ENCODE data around the gene WFDC8.
A peak's percentile ranks its signal among the peaks of the same experiment; 100 is the strongest.

Gene WFDC8

GRCh38 chr20:45607810-45608209, 28.7 kb upstream of the WFDC8 start:
- WGBS (ENCODE audit: extremely low coverage, insufficient coverage, low lambda C conversion rate), result no CpG with 5 or more reads among the region's 1 CpG
- no peak overlapping the region for H3K4me2 ChIP-seq (ENCODE audit: low read length)
- no peaks in the 10 kb centered on the region for H3K4me1 ChIP-seq (ENCODE audit: control insufficient read depth, low read depth, low read length)
- no peak overlapping the region for H3K4me3 ChIP-seq (ENCODE audit: low read length)
- H3K79me1 ChIP-seq (ENCODE audit: low read length), result no peaks in the 10 kb centered on the region
- no peak overlapping the region for H2AK5ac ChIP-seq (ENCODE audit: low read length)
- no peak for DNase-seq
- no peak overlapping the region for H3K9ac ChIP-seq (ENCODE audit: low read length)
- no peak overlapping the region for H3K18ac ChIP-seq (ENCODE audit: low read length)
- H2BK15ac ChIP-seq (replicated peaks; ENCODE audit: low read depth), result no peak overlapping the region
- H3K4ac ChIP-seq (ENCODE audit: low read depth, low read length), result no peak overlapping the region
- no peak overlapping the region for H4K5ac ChIP-seq (ENCODE audit: low read length)
- no peaks in the 10 kb centered on the region for H3K36me3 ChIP-seq (ENCODE audit: control insufficient read depth, insufficient read depth, low read length)
- no peak overlapping the region for H4K8ac ChIP-seq (ENCODE audit: low read depth, low read length)
- H2BK120ac ChIP-seq (ENCODE audit: low read depth, low read length), result no peak overlapping the region
- no peaks in the 10 kb centered on the region for H3K79me2 ChIP-seq (ENCODE audit: control insufficient read depth, insufficient read depth, low read length)
- no peak overlapping the region for H3K56ac ChIP-seq (ENCODE audit: low read length)
- no peaks in the 10 kb centered on the region for H3K27me3 ChIP-seq (ENCODE audit: insufficient read depth, low read length, poor library complexity)
- no peak overlapping the region for H3K23ac ChIP-seq (ENCODE audit: low read length)
- no peak overlapping the region for H2BK5ac ChIP-seq (ENCODE audit: low read length)
- H3K27ac ChIP-seq (ENCODE audit: low read depth, low read length), result no peak overlapping the region

- DNase-seq, result no peak
- H2BK5ac ChIP-seq (ENCODE audit: low read length), result no peak overlapping the region
- H2AK5ac ChIP-seq (ENCODE audit: low read length), result no peak overlapping the region
- no peak overlapping the region for H3K4me3 ChIP-seq (ENCODE audit: low read length)
- H3K23ac ChIP-seq (ENCODE audit: low read length), result no peak overlapping the region
- no peak overlapping the region for H3K4ac ChIP-seq (ENCODE audit: low read depth, low read length)
- no peak overlapping the region for H2BK120ac ChIP-seq (ENCODE audit: low read depth, low read length)
- H3K56ac ChIP-seq (ENCODE audit: low read length), result no peak overlapping the region
- H4K5ac ChIP-seq (ENCODE audit: low read length), result no peak overlapping the region
- no peak overlapping the region for H4K8ac ChIP-seq (ENCODE audit: low read depth, low read length)
- H3K9ac ChIP-seq (ENCODE audit: low read length), result no peak overlapping the region
- H3K27ac ChIP-seq (ENCODE audit: low read depth, low read length), result no peak overlapping the region
- no peak overlapping the region for H3K18ac ChIP-seq (ENCODE audit: low read length)
- H3K4me2 ChIP-seq (ENCODE audit: low read length), result no peak overlapping the region
- WGBS (ENCODE audit: extremely low coverage, insufficient coverage, low lambda C conversion rate), result no CpG with 5 or more reads among the region's 1 CpG
- H2BK15ac ChIP-seq (replicated peaks; ENCODE audit: low read depth), result no peak overlapping the region
- H3K79me2 ChIP-seq (ENCODE audit: control insufficient read depth, insufficient read depth, low read length), result no peaks in the 10 kb centered on the region
- no peaks in the 10 kb centered on the region for H3K4me1 ChIP-seq (ENCODE audit: control insufficient read depth, low read depth, low read length)
- H3K27me3 ChIP-seq (ENCODE audit: insufficient read depth, low read length, poor library complexity), result no peaks in the 10 kb centered on the region
- H3K79me1 ChIP-seq (ENCODE audit: low read length), result no peaks in the 10 kb centered on the region
- no peaks in the 10 kb centered on the region for H3K36me3 ChIP-seq (ENCODE audit: control insufficient read depth, insufficient read depth, low read length)
Measured at GRCh38 chr20:45595235-45595634, 16.2 kb upstream of the WFDC8 start.

GRCh38 chr20:45593498-45593897, 14.4 kb upstream of the WFDC8 start:
- WGBS (ENCODE audit: extremely low coverage, insufficient coverage, low lambda C conversion rate), result no CpG with 5 or more reads among the region's 1 CpG
- Histone ChIP-seq H2BK15ac (replicated peaks; ENCODE audit: low read depth) (no peak overlapping the region), H2BK120ac (ENCODE audit: low read depth, low read length) (no peak overlapping the region), H3K27me3 (ENCODE audit: insufficient read depth, low read length, poor library complexity) (no peaks in the 10 kb centered on the region), H3K4me2 (ENCODE audit: low read length) (no peak overlapping the region), H3K4me1 (ENCODE audit: control insufficient read depth, low read depth, low read length) (no peaks in the 10 kb centered on the region), H3K56ac (ENCODE audit: low read length) (no peak overlapping the region), H2BK5ac (ENCODE audit: low read length) (no peak overlapping the region), H3K36me3 (ENCODE audit: control insufficient read depth, insufficient read depth, low read length) (no peaks in the 10 kb centered on the region), H3K27ac (ENCODE audit: low read depth, low read length) (no peak overlapping the region), H4K8ac (ENCODE audit: low read depth, low read length) (no peak overlapping the region), H3K79me2 (ENCODE audit: control insufficient read depth, insufficient read depth, low read length) (no peaks in the 10 kb centered on the region), H3K18ac (ENCODE audit: low read length) (no peak overlapping the region), H3K4me3 (ENCODE audit: low read length) (no peak overlapping the region), H4K5ac (ENCODE audit: low read length) (no peak overlapping the region), H3K23ac (ENCODE audit: low read length) (no peak overlapping the region), H3K79me1 (ENCODE audit: low read length) (no peaks in the 10 kb centered on the region), H2AK5ac (ENCODE audit: low read length) (no peak overlapping the region), H3K9ac (ENCODE audit: low read length) (no peak overlapping the region), H3K4ac (ENCODE audit: low read depth, low read length) (no peak overlapping the region)
- DNase-seq, result no peak

GRCh38 chr20:45592574-45593189, 13.6 kb upstream of the WFDC8 start:
- Histone ChIP-seq H4K8ac (ENCODE audit: low read depth, low read length) (no peak overlapping the region), H3K23ac (ENCODE audit: low read length) (no peak overlapping the region), H3K56ac (ENCODE audit: low read length) (no peak overlapping the region), H3K79me2 (ENCODE audit: control insufficient read depth, insufficient read depth, low read length) (no peaks in the 10 kb centered on the region), H3K36me3 (ENCODE audit: control insufficient read depth, insufficient read depth, low read length) (no peaks in the 10 kb centered on the region), H3K9ac (ENCODE audit: low read length) (no peak overlapping the region), H3K79me1 (ENCODE audit: low read length) (no peaks in the 10 kb centered on the region), H3K18ac (ENCODE audit: low read length) (no peak overlapping the region), H3K4ac (ENCODE audit: low read depth, low read length) (no peak overlapping the region), H4K5ac (ENCODE audit: low read length) (no peak overlapping the region), H3K4me2 (ENCODE audit: low read length) (no peak overlapping the region), H2AK5ac (ENCODE audit: low read length) (no peak overlapping the region), H3K27ac (ENCODE audit: low read depth, low read length) (no peak overlapping the region), H3K27me3 (ENCODE audit: insufficient read depth, low read length, poor library complexity) (no peaks in the 10 kb centered on the region), H2BK5ac (ENCODE audit: low read length) (no peak overlapping the region), H3K4me3 (ENCODE audit: low read length) (no peak overlapping the region), H3K4me1 (ENCODE audit: control insufficient read depth, low read depth, low read length) (no peaks in the 10 kb centered on the region), H2BK15ac (replicated peaks; ENCODE audit: low read depth) (no peak overlapping the region), H2BK120ac (ENCODE audit: low read depth, low read length) (no peak overlapping the region)
- no CpG with 5 or more reads among the region's 5 CpGs for WGBS (ENCODE audit: extremely low coverage, insufficient coverage, low lambda C conversion rate)
- peak; percentile 87 for DNase-seq

GRCh38 chr20:45589725-45590124, 10.6 kb upstream of the WFDC8 start:
- H2BK5ac ChIP-seq (ENCODE audit: low read length), result no peak overlapping the region
- H3K27me3 ChIP-seq (ENCODE audit: insufficient read depth, low read length, poor library complexity), result no peaks in the 10 kb centered on the region
- no peak overlapping the region for H3K56ac ChIP-seq (ENCODE audit: low read length)
- no peaks in the 10 kb centered on the region for H3K4me1 ChIP-seq (ENCODE audit: control insufficient read depth, low read depth, low read length)
- H4K8ac ChIP-seq (ENCODE audit: low read depth, low read length), result no peak overlapping the region
- no peak overlapping the region for H4K5ac ChIP-seq (ENCODE audit: low read length)
- no peaks in the 10 kb centered on the region for H3K36me3 ChIP-seq (ENCODE audit: control insufficient read depth, insufficient read depth, low read length)
- H2BK120ac ChIP-seq (ENCODE audit: low read depth, low read length), result peak overlapping the region; percentile 4
- WGBS (ENCODE audit: extremely low coverage, insufficient coverage, low lambda C conversion rate), result no CpG with 5 or more reads among the region's 1 CpG
- H2BK15ac ChIP-seq (replicated peaks; ENCODE audit: low read depth), result no peak overlapping the region
- H3K79me1 ChIP-seq (ENCODE audit: low read length), result no peaks in the 10 kb centered on the region
- no peak overlapping the region for H3K27ac ChIP-seq (ENCODE audit: low read depth, low read length)
- H3K4ac ChIP-seq (ENCODE audit: low read depth, low read length), result peak overlapping the region; percentile 68
- no peak overlapping the region for H3K23ac ChIP-seq (ENCODE audit: low read length)
- H3K18ac ChIP-seq (ENCODE audit: low read length), result peak overlapping the region; percentile 52
- H3K4me3 ChIP-seq (ENCODE audit: low read length), result no peak overlapping the region
- H2AK5ac ChIP-seq (ENCODE audit: low read length), result no peak overlapping the region
- peak; percentile 44 for DNase-seq
- no peaks in the 10 kb centered on the region for H3K79me2 ChIP-seq (ENCODE audit: control insufficient read depth, insufficient read depth, low read length)
- H3K4me2 ChIP-seq (ENCODE audit: low read length), result no peak overlapping the region
- H3K9ac ChIP-seq (ENCODE audit: low read length), result no peak overlapping the region

GRCh38 chr20:45588800-45589199, 9.7 kb upstream of the WFDC8 start:
- Histone ChIP-seq H3K9ac (ENCODE audit: low read length) (no peak overlapping the region), H3K79me1 (ENCODE audit: low read length) (no peaks in the 10 kb centered on the region), H3K4me1 (ENCODE audit: control insufficient read depth, low read depth, low read length) (no peaks in the 10 kb centered on the region), H3K4me2 (ENCODE audit: low read length) (no peak overlapping the region), H3K27me3 (ENCODE audit: insufficient read depth, low read length, poor library complexity) (no peaks in the 10 kb centered on the region), H2AK5ac (ENCODE audit: low read length) (no peak overlapping the region), H4K8ac (ENCODE audit: low read depth, low read length) (no peak overlapping the region), H3K4ac (ENCODE audit: low read depth, low read length) (no peak overlapping the region), H3K36me3 (ENCODE audit: control insufficient read depth, insufficient read depth, low read length) (no peaks in the 10 kb centered on the region), H3K56ac (ENCODE audit: low read length) (peak overlapping the region; percentile 7), H2BK5ac (ENCODE audit: low read length) (no peak overlapping the region), H3K23ac (ENCODE audit: low read length) (no peak overlapping the region), H3K27ac (ENCODE audit: low read depth, low read length) (no peak overlapping the region), H3K4me3 (ENCODE audit: low read length) (no peak overlapping the region), H3K79me2 (ENCODE audit: control insufficient read depth, insufficient read depth, low read length) (no peaks in the 10 kb centered on the region), H2BK15ac (replicated peaks; ENCODE audit: low read depth) (no peak overlapping the region), H4K5ac (ENCODE audit: low read length) (no peak overlapping the region), H3K18ac (ENCODE audit: low read length) (peak overlapping the region; percentile 71), H2BK120ac (ENCODE audit: low read depth, low read length) (no peak overlapping the region)
- WGBS (ENCODE audit: extremely low coverage, insufficient coverage, low lambda C conversion rate), result no CpG with 5 or more reads among the region's 2 CpGs
- peak; percentile 76 for DNase-seq
